ENCODE measurements around the gene CP. TPM values are rescaled to one million over a fixed set of nuclear protein-coding genes. Genes with fewer than 3 reads are reported as not detected.

Gene CP
- total RNA-seq, 1 experiment from 2014 or later = 6.8 TPM

- no peak for DNase-seq
- intact Hi-C loops (cut with micrococcal nuclease; ENCODE audit: unreplicated experiment) = no loop called here
- Histone ChIP-seq H3K4me1 (no peaks in the 10 kb centered on the region), H3K36me3 (ENCODE audit: control insufficient read depth, insufficient read depth, low read length) (no peaks in the 10 kb centered on the region), H3K9me3 (no peaks in the 10 kb centered on the region), H3K27me3 (replicated peaks; ENCODE audit: control insufficient read depth, insufficient read depth, low read length) (no peaks in the 10 kb centered on the region), H3K4me3 (ENCODE audit: low read depth, low read length) (no peak overlapping the region)
- Mint-ChIP-seq H3K27me3 (ENCODE audit: insufficient read depth, unreplicated experiment) (no peaks in the 10 kb centered on the region), H3K4me3 (ENCODE audit: unreplicated experiment) (no peak overlapping the region), H3K9me3 (ENCODE audit: unreplicated experiment) (no peaks in the 10 kb centered on the region), H3K27ac (ENCODE audit: unreplicated experiment) (no peak overlapping the region), H3K4me1 (ENCODE audit: low read depth, unreplicated experiment) (no peaks in the 10 kb centered on the region), H3K36me3 (ENCODE audit: insufficient read depth, unreplicated experiment) (peaks cover 22% of the 10 kb centered on the region)
- ChIA-PET POLR2A (no interaction called here), CTCF (no interaction called here)
- no peak for TF ChIP-seq CTCF (IDR thresholded peaks at IDR 0.05; ENCODE audit: insufficient read depth in 1 of 2, low read depth in 1 of 2, low read length in 1 of 2, severe bottlenecking in 1 of 2, unreplicated experiment in 1 of 2)
- no TSS peak for BruUV-seq (replicated peaks)
These were observed 69.2 kb downstream of the CP start for GRCh38 chr3:149152420-149152819.

GRCh38 chr3:149151843-149152242 lies 69.8 kb downstream of the CP start:
- Histone ChIP-seq H3K4me3 (ENCODE audit: low read depth, low read length) (no peak overlapping the region), H3K4me1 (no peaks in the 10 kb centered on the region), H3K9me3 (no peaks in the 10 kb centered on the region), H3K36me3 (ENCODE audit: control insufficient read depth, insufficient read depth, low read length) (no peaks in the 10 kb centered on the region), H3K27me3 (replicated peaks; ENCODE audit: control insufficient read depth, insufficient read depth, low read length) (no peaks in the 10 kb centered on the region)
- no peaks in the 10 kb centered on the region for H3K9me3 Mint-ChIP-seq (ENCODE audit: unreplicated experiment)
- no peaks in the 10 kb centered on the region for H3K4me1 Mint-ChIP-seq (ENCODE audit: low read depth, unreplicated experiment)
- no peak overlapping the region for H3K4me3 Mint-ChIP-seq (ENCODE audit: unreplicated experiment)
- H3K27me3 Mint-ChIP-seq (ENCODE audit: insufficient read depth, unreplicated experiment) = no peaks in the 10 kb centered on the region
- intact Hi-C loops (cut with micrococcal nuclease; ENCODE audit: unreplicated experiment) = no loop called here
- peaks cover 22% of the 10 kb centered on the region for H3K36me3 Mint-ChIP-seq (ENCODE audit: insufficient read depth, unreplicated experiment)
- POLR2A ChIA-PET = no interaction called here
- no TSS peak for BruUV-seq (replicated peaks)
- CTCF ChIA-PET = no interaction called here
- DNase-seq = no peak
- no peak for TF ChIP-seq CTCF (IDR thresholded peaks at IDR 0.05; ENCODE audit: insufficient read depth in 1 of 2, low read depth in 1 of 2, low read length in 1 of 2, severe bottlenecking in 1 of 2, unreplicated experiment in 1 of 2)
- no peak overlapping the region for H3K27ac Mint-ChIP-seq (ENCODE audit: unreplicated experiment)

DNA sequence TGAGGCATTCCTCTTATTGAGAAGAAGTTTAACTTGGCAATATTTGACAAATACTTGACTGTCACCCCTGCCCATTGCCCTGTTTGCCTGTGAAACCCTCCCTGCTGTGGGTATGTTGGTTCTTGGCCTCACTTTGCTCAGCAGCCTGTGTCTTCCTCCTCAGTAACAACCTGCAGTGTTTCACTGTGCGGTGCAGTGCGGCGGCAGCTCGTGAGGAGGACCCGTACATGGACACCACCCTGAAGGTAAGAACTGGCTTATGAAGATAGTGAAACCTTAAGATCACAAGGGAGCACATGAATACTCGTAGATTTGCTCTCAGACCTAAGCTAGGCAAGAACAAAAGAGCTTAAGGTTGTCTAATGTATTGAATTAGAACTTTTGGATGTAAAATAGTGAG lies 71.2 kb downstream of the CP start:
- H3K9me3 Mint-ChIP-seq (ENCODE audit: unreplicated experiment) = no peaks in the 10 kb centered on the region
- H3K4me3 Mint-ChIP-seq (ENCODE audit: unreplicated experiment) = no peak overlapping the region
- no peaks in the 10 kb centered on the region for H3K9me3 ChIP-seq
- H3K27me3 ChIP-seq (replicated peaks; ENCODE audit: control insufficient read depth, insufficient read depth, low read length) = no peaks in the 10 kb centered on the region
- CTCF ChIA-PET = no interaction called here
- H3K4me1 ChIP-seq = no peaks in the 10 kb centered on the region
- no peak overlapping the region for H3K27ac Mint-ChIP-seq (ENCODE audit: unreplicated experiment)
- POLR2A ChIA-PET = no interaction called here
- H3K36me3 ChIP-seq (ENCODE audit: control insufficient read depth, insufficient read depth, low read length) = no peaks in the 10 kb centered on the region; the same call in 1 of the 2 replicates
- BruUV-seq (replicated peaks) = no TSS peak
- intact Hi-C loops (cut with micrococcal nuclease; ENCODE audit: unreplicated experiment) = no loop called here
- no peak overlapping the region for H3K4me3 ChIP-seq (ENCODE audit: low read depth, low read length)
- H3K36me3 Mint-ChIP-seq (ENCODE audit: insufficient read depth, unreplicated experiment) = peaks cover 22% of the 10 kb centered on the region
- H3K4me1 Mint-ChIP-seq (ENCODE audit: low read depth, unreplicated experiment) = no peaks in the 10 kb centered on the region
- DNase-seq = no peak
- H3K27me3 Mint-ChIP-seq (ENCODE audit: insufficient read depth, unreplicated experiment) = no peaks in the 10 kb centered on the region
- TF ChIP-seq CTCF (IDR thresholded peaks at IDR 0.05; ENCODE audit: insufficient read depth in 1 of 2, low read depth in 1 of 2, low read length in 1 of 2, severe bottlenecking in 1 of 2, unreplicated experiment in 1 of 2) = no peak
